ENCODE measurements around the gene SETBP1. TPM values are rescaled to one million over a fixed set of nuclear protein-coding genes. Genes with fewer than 3 reads are reported as not detected.

Gene SETBP1
- total RNA-seq, 4 donors from 2014 or later, result 3.3 to 86.6 (median 16.3) TPM

DNA sequence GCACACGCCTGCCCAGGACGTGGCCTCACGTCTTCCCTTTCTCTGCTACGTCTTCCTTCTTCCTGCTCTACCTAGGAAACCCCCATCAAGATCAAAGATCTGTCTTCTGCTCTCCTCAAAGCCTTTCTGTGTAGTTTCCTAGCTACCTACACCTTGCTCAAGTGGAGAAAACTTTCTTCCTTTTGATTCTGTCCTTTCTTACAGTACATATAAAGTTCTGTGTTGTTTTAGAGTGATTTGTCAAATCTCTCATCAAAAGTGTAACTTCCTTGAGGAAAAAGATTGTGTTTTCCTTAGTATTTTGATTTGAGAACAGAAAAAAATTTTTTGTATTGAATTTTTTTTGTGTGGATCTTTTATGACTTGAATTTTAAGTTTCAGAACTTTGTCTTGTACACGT, 17.8 kb downstream of the SETBP1 start:
- Histone ChIP-seq H3K4me1 (peaks cover 0 to 4% (median 0%) of the 10 kb centered on the region in 4 donors), H3K27ac (no peak overlapping the region), H3K27me3 (no peaks in the 10 kb centered on the region), H3K9me3 (no peaks in the 10 kb centered on the region), H3K4me3 (no peak overlapping the region), H3K36me3 (no peaks in the 10 kb centered on the region)
- TF ChIP-seq, protein P1, sequence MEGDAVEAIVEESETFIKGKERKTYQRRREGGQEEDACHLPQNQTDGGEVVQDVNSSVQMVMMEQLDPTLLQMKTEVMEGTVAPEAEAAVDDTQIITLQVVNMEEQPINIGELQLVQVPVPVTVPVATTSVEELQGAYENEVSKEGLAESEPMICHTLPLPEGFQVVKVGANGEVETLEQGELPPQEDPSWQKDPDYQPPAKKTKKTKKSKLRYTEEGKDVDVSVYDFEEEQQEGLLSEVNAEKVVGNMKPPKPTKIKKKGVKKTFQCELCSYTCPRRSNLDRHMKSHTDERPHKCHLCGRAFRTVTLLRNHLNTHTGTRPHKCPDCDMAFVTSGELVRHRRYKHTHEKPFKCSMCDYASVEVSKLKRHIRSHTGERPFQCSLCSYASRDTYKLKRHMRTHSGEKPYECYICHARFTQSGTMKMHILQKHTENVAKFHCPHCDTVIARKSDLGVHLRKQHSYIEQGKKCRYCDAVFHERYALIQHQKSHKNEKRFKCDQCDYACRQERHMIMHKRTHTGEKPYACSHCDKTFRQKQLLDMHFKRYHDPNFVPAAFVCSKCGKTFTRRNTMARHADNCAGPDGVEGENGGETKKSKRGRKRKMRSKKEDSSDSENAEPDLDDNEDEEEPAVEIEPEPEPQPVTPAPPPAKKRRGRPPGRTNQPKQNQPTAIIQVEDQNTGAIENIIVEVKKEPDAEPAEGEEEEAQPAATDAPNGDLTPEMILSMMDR (IDR thresholded peaks at IDR 0.05), result no peak
- TF ChIP-seq POLR2A (IDR thresholded peaks at IDR 0.05), result no peak
- DNase-seq, result no peak

GRCh38 chr18:44699572-44700261, 19.0 kb downstream of the SETBP1 start:
- TF ChIP-seq, protein P1 (IDR thresholded peaks at IDR 0.05), result no peak
- no peak for TF ChIP-seq POLR2A (IDR thresholded peaks at IDR 0.05)
- DNase-seq, result no peak
- Histone ChIP-seq H3K9me3 (no peaks in the 10 kb centered on the region), H3K4me3 (no peak overlapping the region), H3K4me1 (peaks cover 0 to 4% (median 0%) of the 10 kb centered on the region in 4 donors), H3K27me3 (no peaks in the 10 kb centered on the region), H3K27ac (peak overlapping the region in 3 of 4 donors; percentile 5 to 66 (median 25)), H3K36me3 (no peaks in the 10 kb centered on the region)

DNA sequence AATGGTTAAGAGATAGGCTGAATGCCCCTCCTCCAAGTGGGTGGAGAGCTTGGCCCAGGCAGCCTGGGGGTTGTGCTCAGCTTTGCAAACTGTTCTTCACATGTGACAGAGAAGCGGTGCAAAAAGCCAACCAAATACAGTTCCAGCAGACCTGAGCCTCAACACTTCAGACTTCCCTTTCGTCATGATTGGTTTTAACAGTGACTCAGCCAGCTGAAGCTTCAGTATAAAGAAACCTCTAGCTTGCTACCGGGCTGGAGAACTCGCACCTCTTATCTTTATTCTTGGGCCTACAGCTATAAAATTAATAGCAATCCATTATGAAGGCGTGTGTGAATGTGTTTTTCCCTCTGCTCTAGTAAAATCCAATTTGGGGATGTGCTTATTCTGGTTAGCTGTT, 20.0 kb downstream of the SETBP1 start:
- Histone ChIP-seq H3K36me3 (no peaks in the 10 kb centered on the region), H3K27me3 (no peaks in the 10 kb centered on the region), H3K4me1 (peaks cover 0 to 4% (median 0%) of the 10 kb centered on the region in 4 donors), H3K9me3 (no peaks in the 10 kb centered on the region), H3K27ac (peak overlapping the region in 3 of 4 donors; percentile 20 to 66 (median 47)), H3K4me3 (no peak overlapping the region)
- TF ChIP-seq, protein P1 (IDR thresholded peaks at IDR 0.05), result no peak
- no peak for TF ChIP-seq POLR2A (IDR thresholded peaks at IDR 0.05)
- DNase-seq, result no peak

DNA sequence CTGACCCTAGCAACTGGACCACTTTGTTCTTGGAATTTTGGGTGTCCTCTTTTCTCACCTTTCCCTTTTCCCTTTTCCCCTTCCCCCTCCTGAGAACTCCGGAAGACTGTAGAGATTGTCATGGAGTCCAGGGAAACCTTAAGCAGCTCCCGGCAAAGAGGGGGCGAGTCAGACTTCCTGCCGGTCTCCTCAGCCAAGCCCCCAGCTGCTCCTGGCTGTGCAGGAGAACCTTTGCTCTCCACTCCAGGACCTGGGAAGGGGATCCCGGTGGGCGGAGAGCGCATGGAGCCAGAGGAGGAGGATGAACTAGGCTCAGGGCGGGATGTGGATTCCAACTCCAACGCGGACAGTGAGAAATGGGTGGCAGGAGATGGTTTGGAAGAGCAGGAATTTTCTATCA, 20.5 kb downstream of the SETBP1 start:
- no peaks in the 10 kb centered on the region for H3K36me3 ChIP-seq
- H3K27ac ChIP-seq, result peak overlapping the region in 3 of 4 donors; percentile 20 to 66 (median 47)
- no peaks in the 10 kb centered on the region for H3K27me3 ChIP-seq
- no peak overlapping the region for H3K4me3 ChIP-seq
- DNase-seq, result no peak
- TF ChIP-seq, protein P1 (IDR thresholded peaks at IDR 0.05), result no peak
- TF ChIP-seq POLR2A (IDR thresholded peaks at IDR 0.05), result no peak
- no peaks in the 10 kb centered on the region for H3K9me3 ChIP-seq
- H3K4me1 ChIP-seq, result peaks cover 0 to 3% (median 0%) of the 10 kb centered on the region in 4 donors

- H3K4me3 ChIP-seq, result no peak overlapping the region
- H3K4me1 ChIP-seq, result no peaks in the 10 kb centered on the region
- no peak for DNase-seq
- TF ChIP-seq POLR2A (IDR thresholded peaks at IDR 0.05), result no peak
- TF ChIP-seq, protein P1 (IDR thresholded peaks at IDR 0.05), result no peak
- no peak overlapping the region for H3K27ac ChIP-seq
- H3K36me3 ChIP-seq, result no peaks in the 10 kb centered on the region
- no peaks in the 10 kb centered on the region for H3K9me3 ChIP-seq
- no peaks in the 10 kb centered on the region for H3K27me3 ChIP-seq
Measured at GRCh38 chr18:44702594-44702993, 21.9 kb downstream of the SETBP1 start.
